Ovary (tissue), 3 donors: ENCODE results near the gene IL17A.

Experiments
- POLR2A ChIP-seq: fragments of 450-650 bp; IDR thresholded peaks from one replicate; pipeline ENCODE4 v1.6.1; 2017; ENCODE audit warnings: antibody characterized with exemption, mild to moderate bottlenecking, moderate library complexity
- TF ChIP-seq, protein P1 (sequence below), 3 donors: fragments of 450-650 bp in 2 of 3; fragments of 200-600 bp in 1 of 3; IDR thresholded peaks; one replicate each; pipeline versions ENCODE4 v1.5.1 to v1.8.0; 2016 to 2022; ENCODE audit warnings: antibody characterized with exemption in 3 of 3, mild to moderate bottlenecking in 1 of 3
- donor health status: DM: no; HTN: no; CAD: no.

GRCh38 chr6:52230685-52231084 is 44.5 kb downstream of the IL17A start:
- TF ChIP-seq, protein P1, sequence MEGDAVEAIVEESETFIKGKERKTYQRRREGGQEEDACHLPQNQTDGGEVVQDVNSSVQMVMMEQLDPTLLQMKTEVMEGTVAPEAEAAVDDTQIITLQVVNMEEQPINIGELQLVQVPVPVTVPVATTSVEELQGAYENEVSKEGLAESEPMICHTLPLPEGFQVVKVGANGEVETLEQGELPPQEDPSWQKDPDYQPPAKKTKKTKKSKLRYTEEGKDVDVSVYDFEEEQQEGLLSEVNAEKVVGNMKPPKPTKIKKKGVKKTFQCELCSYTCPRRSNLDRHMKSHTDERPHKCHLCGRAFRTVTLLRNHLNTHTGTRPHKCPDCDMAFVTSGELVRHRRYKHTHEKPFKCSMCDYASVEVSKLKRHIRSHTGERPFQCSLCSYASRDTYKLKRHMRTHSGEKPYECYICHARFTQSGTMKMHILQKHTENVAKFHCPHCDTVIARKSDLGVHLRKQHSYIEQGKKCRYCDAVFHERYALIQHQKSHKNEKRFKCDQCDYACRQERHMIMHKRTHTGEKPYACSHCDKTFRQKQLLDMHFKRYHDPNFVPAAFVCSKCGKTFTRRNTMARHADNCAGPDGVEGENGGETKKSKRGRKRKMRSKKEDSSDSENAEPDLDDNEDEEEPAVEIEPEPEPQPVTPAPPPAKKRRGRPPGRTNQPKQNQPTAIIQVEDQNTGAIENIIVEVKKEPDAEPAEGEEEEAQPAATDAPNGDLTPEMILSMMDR (IDR thresholded peaks at IDR 0.05), result no peak
- TF ChIP-seq POLR2A, result no peak
